ENCODE results near the gene THRA.

Gene THRA

GRCh38 chr17:40087049-40087794 lies 24.5 kb downstream of the THRA start:
- no peak for DNase-seq

GRCh38 chr17:40087903-40088718 lies 25.3 kb downstream of the THRA start:
- no peak for DNase-seq

DNA sequence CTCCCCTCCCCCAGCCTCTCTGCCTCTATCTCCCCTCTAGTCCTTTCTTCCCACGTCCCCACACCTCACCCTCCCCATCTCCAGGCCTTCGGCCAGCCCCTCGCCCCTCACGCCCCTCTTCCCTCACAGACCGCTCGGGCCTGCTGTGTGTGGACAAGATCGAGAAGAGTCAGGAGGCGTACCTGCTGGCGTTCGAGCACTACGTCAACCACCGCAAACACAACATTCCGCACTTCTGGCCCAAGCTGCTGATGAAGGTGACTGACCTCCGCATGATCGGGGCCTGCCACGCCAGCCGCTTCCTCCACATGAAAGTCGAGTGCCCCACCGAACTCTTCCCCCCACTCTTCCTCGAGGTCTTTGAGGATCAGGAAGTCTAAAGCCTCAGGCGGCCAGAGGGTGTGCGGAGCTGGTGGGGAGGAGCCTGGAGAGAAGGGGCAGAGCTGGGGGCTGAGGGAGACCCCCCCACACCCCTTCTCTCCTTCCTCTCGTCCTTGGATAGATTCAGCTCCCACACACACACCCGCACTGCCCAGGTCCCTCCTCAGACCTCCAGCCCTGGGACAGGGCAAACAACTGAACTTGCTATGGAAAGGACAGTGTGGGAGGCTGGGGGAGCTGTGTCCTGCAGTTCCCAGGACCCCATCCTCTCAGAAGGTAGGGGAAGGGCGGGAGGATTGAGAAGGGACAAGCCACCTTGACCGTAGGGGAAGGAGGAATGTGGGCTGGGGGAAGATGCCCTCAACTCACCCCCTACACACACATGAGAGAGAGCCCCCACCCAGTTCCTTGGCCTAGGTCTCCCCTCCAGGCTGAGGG lies 26.5 kb downstream of the THRA start:
- DNase-seq = no peak

GRCh38 chr17:40090237-40091119 lies 27.7 kb downstream of the THRA start:
- no peak for DNase-seq

DNA sequence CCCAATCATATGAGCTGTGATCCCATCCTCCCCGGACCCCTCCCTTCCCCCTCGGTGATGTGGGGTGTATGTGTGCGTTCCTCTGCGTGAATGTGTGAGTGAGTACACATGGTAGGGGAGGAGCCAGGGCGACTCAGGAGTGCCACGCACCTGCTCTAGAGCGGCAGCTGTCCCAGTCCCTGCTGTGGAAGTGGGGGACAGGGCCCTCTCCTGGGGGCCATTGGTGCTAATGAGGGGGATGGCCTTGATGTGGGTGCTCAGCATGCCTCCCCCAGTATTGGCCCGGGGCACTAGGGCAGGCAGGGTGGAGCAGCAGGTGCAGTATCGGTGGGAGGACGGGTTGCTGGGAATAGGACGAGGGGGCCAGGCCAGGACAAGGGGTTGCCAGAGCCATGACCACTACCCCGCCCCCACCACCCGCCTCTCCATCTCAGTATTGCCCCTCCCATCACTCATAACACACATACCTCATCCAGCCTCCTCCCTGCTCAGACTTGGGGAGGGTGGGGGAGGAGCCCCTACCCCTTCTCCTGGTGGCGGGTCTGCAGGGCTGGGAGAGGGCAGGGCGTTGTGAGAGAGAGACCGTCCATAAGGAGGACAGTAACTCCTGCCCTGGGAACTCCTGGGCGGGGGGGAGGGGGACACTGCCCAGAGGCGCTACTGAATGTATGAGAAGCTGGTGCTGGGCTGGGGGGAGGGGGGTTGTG lies 29.1 kb downstream of the THRA start:
- DNase-seq = no peak

DNA sequence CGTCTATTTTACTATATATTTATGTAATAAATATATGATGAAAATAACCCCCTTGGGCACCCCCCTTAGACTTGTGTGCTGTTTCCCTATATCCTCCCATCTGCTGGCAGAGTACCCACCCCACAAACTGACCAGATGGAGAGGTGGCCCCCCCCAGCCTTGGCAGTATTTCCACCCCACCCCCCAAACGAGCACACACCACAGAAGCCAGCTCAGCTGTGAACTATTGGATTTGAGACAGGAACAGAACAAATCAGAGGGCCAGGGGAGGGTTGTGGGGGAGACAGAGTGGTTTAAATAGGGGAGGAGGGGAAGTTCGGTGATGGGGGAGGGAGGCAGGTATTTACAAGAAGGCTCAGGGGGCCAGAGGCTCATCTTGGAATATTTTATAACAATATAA lies 29.8 kb downstream of the THRA start:
- no peak for DNase-seq

DNA sequence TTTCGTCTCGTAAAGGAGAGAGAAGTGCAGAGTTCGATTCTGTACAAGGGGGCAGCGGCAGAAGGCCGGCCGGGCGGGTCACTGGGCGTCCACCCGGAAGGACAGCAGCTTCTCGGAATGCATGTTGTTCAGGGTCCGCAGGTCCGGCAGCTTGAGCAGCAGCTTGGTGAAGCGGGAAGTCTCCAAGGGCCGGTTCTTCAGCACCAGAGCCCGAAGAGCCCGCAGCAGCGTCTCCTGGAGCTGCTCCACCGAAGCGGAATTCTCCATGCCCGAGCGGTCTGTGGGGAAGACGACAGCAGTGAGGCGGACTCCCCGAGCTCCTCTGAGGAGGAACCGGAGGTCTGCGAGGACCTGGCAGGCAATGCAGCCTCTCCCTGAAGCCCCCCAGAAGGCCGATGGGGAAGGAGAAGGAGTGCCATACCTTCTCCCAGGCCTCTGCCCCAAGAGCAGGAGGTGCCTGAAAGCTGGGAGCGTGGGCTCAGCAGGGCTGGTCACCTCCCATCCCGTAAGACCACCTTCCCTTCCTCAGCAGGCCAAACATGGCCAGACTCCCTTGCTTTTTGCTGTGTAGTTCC lies 30.3 kb downstream of the THRA start:
- DNase-seq = no peak

GRCh38 chr17:40093580-40094201 lies 30.9 kb downstream of the THRA start:
- no peak for DNase-seq

DNA sequence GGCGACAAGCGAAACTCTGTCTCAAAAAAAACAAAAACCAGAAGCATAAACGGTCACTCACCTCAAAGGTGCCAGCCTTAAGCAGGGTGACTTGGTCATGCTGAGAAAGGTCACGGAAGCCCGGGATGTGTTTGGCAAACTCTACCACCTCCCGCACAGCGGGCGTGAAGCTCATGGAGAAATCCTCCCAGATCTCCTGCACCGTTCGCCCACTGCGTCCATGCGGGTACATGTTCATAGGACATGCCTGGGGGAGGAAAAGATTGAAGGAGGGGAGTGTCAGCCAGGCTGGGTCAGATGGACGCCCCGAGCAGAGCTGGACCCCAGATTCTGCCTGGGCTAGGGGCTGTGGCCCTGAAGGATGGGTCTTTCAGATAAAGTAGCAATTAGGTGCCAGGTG lies 32.1 kb downstream of the THRA start:
- DNase-seq = no peak

- no peak for DNase-seq
These were observed 32.7 kb downstream of the THRA start for GRCh38 chr17:40095351-40095943.

GRCh38 chr17:40095944-40096791 lies 33.4 kb downstream of the THRA start:
- DNase-seq = peak; percentile 87

- DNase-seq = no peak
These were observed 34.3 kb downstream of the THRA start for GRCh38 chr17:40097087-40097486.

- DNase-seq = no peak
These were observed 35.4 kb downstream of the THRA start for GRCh38 chr17:40097931-40098845.

DNA sequence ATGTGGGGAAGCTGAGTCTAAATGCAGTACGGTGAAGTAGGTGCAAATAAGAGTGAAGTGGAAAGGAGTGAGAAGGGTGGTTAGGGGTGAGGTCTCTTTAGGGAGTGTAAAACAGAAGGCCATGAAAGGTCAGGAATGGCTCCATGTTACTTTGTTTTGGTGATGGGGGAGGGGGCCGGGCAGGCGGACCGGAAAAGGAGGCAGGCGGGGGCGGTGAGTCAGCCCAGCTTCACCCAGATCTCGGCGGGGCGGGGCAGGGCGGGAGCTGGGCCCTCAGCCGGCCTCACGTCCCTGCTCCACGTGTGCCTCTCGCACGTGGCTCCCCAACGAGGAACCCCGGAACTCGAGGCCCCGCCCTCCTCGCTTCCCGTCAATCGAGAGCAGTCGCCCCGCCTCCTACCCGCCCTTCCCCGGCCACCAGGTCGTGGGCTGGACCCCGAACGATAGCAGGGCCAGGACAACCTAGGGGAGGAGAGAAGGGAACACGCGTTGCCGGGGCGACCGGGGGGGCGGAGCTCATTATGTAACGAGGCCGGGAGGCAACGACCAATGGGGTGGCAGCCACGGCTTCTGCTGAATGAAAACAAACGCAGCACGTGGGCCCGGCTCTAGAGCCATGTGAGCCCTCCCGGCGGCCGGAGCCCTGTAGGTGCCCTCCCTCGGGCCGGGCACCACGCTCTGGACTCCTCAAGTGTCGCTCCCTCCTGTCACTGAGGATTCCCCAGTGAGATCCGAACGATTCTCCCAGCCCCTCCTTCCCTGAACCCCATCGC lies 36.3 kb downstream of the THRA start:
- DNase-seq = peak; percentile 100

GRCh38 chr17:40099619-40100418 lies 37.1 kb downstream of the THRA start:
- peak; percentile 34 for DNase-seq

DNA sequence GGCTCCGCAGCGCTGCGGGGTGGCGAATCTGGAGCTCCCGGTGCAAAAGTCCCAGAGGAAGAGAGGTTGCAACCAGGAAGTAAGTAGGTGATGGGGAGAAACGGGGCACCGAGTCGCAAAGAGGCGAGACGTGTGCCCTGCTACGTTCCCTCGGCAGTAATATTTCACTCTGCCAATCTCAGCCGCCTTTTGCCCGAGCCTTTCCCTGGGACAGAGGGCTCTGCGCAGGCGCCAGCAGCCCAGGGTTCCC lies 37.6 kb downstream of the THRA start, which contains the start of gene NR1D1:
Gene NR1D1, minus strand, starts transcription at position 171 of the 250 bp plus-strand sequence. CDS start 495 bp downstream, outside the sequence.
- DNase-seq = no peak

All from activated CD4-positive, alpha-beta T cell treated with anti-CD3 and anti-CD28 coated beads for 48 hours (primary cell).